G401 (cell line): ENCODE results near the gene CDC42EP1. TPM values are rescaled to one million over a fixed set of nuclear protein-coding genes. Genes with fewer than 3 reads are reported as not detected.
A peak's percentile ranks its signal among the peaks of the same experiment; 100 is the strongest.

Source experiments
- DNase-seq: peaks from one replicate; pipeline ENCODE4 v3.0.0-alpha.2; 2015; ENCODE audit warnings: low spot score
- in situ Hi-C: cut with HindIII; loops from 2 replicates; pipeline ENCODE4 v1.10.0; 2016; ENCODE audit warnings: low sequenced_read_pairs, mixed read lengths
- total RNA-seq: library from RNA; depleted of rRNA; stranded (reverse); fragments of >200 nt; shearing (Covaris generic); gene quantifications from 2 replicates; pipeline ENCODE4 v1.2.3, GENCODE V29; 2014

Gene CDC42EP1
- total RNA-seq, 1 experiment from 2014 or later, result 32.6 TPM

- in situ Hi-C loops, result no loop called here
Observed at GRCh38 chr22:37556710-37557109, 3.6 kb upstream of the CDC42EP1 start.

GRCh38 chr22:37557321-37558001 lies 2.8 kb upstream of the CDC42EP1 start:
- in situ Hi-C loops, result no loop called here
- DNase-seq, result no peak

More at GRCh38 chr22:37556710-37557109, 3.6 kb upstream of the CDC42EP1 start:
- DNase-seq, result no peak

GRCh38 chr22:37558815-37559214 lies 1.5 kb upstream of the CDC42EP1 start:
- in situ Hi-C loops, result no loop called here
- DNase-seq, result no peak

- in situ Hi-C loops, result no loop called here
- no peak for DNase-seq
Observed at GRCh38 chr22:37559521-37559900, 769 bp upstream of the CDC42EP1 start.

- no peak for DNase-seq
- in situ Hi-C loops, result no loop called here
Observed at GRCh38 chr22:37560608-37561211, 430 bp downstream of the CDC42EP1 start.

- peak; percentile 43 for DNase-seq
- in situ Hi-C loops, result no loop called here
Observed at GRCh38 chr22:37561212-37562048, 1.1 kb downstream of the CDC42EP1 start.

- in situ Hi-C loops, result no loop called here
- DNase-seq, result no peak
Observed at GRCh38 chr22:37562049-37562875, 2.0 kb downstream of the CDC42EP1 start.

- DNase-seq, result no peak
Observed at GRCh38 chr22:37563153-37564081, 3.1 kb downstream of the CDC42EP1 start.

GRCh38 chr22:37564111-37564711 lies 3.9 kb downstream of the CDC42EP1 start:
- DNase-seq, result no peak
- in situ Hi-C loops, result no loop called here

More at GRCh38 chr22:37563153-37564081, 3.1 kb downstream of the CDC42EP1 start:
- in situ Hi-C loops, result no loop called here

- in situ Hi-C loops, result no loop called here
- no peak for DNase-seq
Observed at GRCh38 chr22:37565830-37566229, 5.5 kb downstream of the CDC42EP1 start.

GRCh38 chr22:37566329-37566837 lies 6.1 kb downstream of the CDC42EP1 start:
- no peak for DNase-seq
- in situ Hi-C loops, result no loop called here

GRCh38 chr22:37566903-37567798 lies 6.9 kb downstream of the CDC42EP1 start:
- in situ Hi-C loops, result no loop called here
- peak; percentile 76 for DNase-seq

- in situ Hi-C loops, result no loop called here
Observed at GRCh38 chr22:37568012-37568411, 7.7 kb downstream of the CDC42EP1 start.

GRCh38 chr22:37568448-37569008 lies 8.2 kb downstream of the CDC42EP1 start:
- in situ Hi-C loops, result no loop called here
- DNase-seq, result no peak

More at GRCh38 chr22:37568012-37568411, 7.7 kb downstream of the CDC42EP1 start:
- DNase-seq, result no peak

GRCh38 chr22:37569009-37569920 lies 9.0 kb downstream of the CDC42EP1 start:
- in situ Hi-C loops, result no loop called here
- DNase-seq, result no peak
